Measurements from ENCODE around the gene LMX1A. TPM values are rescaled to one million over a fixed set of nuclear protein-coding genes. Genes with fewer than 3 reads are reported as not detected.

Gene LMX1A
- total RNA-seq, 1 experiment from 2014 or later = not detected

GRCh38 chr1:165235155-165235776, 121.2 kb downstream of the LMX1A start (continued):
- TF ChIP-seq, protein P1, sequence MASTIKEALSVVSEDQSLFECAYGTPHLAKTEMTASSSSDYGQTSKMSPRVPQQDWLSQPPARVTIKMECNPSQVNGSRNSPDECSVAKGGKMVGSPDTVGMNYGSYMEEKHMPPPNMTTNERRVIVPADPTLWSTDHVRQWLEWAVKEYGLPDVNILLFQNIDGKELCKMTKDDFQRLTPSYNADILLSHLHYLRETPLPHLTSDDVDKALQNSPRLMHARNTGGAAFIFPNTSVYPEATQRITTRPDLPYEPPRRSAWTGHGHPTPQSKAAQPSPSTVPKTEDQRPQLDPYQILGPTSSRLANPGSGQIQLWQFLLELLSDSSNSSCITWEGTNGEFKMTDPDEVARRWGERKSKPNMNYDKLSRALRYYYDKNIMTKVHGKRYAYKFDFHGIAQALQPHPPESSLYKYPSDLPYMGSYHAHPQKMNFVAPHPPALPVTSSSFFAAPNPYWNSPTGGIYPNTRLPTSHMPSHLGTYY (CRISPR knock-in tag; IDR thresholded peaks at IDR 0.05) = no peak
- TF ChIP-seq HMGA2 (CRISPR knock-in tag; IDR thresholded peaks at IDR 0.05) (no peak), CREB1 (CRISPR knock-in tag; IDR thresholded peaks at IDR 0.05) (no peak), ATF6 (CRISPR knock-in tag; IDR thresholded peaks at IDR 0.05) (no peak), OVOL2 (CRISPR knock-in tag; IDR thresholded peaks at IDR 0.05; ENCODE audit: borderline replicate concordance) (no peak), STAT6 (CRISPR knock-in tag; conservative IDR thresholded peaks at IDR 0.05; ENCODE audit: low read depth) (no peak), USF2 (CRISPR knock-in tag; IDR thresholded peaks at IDR 0.05) (no peak), HMGXB4 (CRISPR knock-in tag; IDR thresholded peaks at IDR 0.05) (no peak), CBFB (CRISPR knock-in tag; IDR thresholded peaks at IDR 0.05; ENCODE audit: low read depth) (no peak), NFYB (CRISPR knock-in tag; conservative IDR thresholded peaks at IDR 0.05; ENCODE audit: low read depth) (no peak), NR3C1 (CRISPR knock-in tag; conservative IDR thresholded peaks at IDR 0.05; ENCODE audit: low read depth) (no peak)
- TF ChIP-seq, protein P2, sequence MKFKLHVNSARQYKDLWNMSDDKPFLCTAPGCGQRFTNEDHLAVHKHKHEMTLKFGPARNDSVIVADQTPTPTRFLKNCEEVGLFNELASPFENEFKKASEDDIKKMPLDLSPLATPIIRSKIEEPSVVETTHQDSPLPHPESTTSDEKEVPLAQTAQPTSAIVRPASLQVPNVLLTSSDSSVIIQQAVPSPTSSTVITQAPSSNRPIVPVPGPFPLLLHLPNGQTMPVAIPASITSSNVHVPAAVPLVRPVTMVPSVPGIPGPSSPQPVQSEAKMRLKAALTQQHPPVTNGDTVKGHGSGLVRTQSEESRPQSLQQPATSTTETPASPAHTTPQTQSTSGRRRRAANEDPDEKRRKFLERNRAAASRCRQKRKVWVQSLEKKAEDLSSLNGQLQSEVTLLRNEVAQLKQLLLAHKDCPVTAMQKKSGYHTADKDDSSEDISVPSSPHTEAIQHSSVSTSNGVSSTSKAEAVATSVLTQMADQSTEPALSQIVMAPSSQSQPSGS (CRISPR knock-in tag; IDR thresholded peaks at IDR 0.05; ENCODE audit: borderline replicate concordance, low read depth) = no peak
- TF ChIP-seq, protein P3, sequence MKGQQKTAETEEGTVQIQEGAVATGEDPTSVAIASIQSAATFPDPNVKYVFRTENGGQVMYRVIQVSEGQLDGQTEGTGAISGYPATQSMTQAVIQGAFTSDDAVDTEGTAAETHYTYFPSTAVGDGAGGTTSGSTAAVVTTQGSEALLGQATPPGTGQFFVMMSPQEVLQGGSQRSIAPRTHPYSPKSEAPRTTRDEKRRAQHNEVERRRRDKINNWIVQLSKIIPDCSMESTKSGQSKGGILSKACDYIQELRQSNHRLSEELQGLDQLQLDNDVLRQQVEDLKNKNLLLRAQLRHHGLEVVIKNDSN (CRISPR knock-in tag; IDR thresholded peaks at IDR 0.05) = no peak
- TF ChIP-seq, protein P4, sequence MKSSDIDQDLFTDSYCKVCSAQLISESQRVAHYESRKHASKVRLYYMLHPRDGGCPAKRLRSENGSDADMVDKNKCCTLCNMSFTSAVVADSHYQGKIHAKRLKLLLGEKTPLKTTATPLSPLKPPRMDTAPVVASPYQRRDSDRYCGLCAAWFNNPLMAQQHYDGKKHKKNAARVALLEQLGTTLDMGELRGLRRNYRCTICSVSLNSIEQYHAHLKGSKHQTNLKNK (CRISPR knock-in tag; IDR thresholded peaks at IDR 0.05) = no peak
- TF ChIP-seq, protein P5, sequence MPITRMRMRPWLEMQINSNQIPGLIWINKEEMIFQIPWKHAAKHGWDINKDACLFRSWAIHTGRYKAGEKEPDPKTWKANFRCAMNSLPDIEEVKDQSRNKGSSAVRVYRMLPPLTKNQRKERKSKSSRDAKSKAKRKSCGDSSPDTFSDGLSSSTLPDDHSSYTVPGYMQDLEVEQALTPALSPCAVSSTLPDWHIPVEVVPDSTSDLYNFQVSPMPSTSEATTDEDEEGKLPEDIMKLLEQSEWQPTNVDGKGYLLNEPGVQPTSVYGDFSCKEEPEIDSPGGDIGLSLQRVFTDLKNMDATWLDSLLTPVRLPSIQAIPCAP (CRISPR knock-in tag; IDR thresholded peaks at IDR 0.05) = no peak

All from WTC11 (cell line).